ENCODE measurements around the gene STAB1.

Gene STAB1

DNA sequence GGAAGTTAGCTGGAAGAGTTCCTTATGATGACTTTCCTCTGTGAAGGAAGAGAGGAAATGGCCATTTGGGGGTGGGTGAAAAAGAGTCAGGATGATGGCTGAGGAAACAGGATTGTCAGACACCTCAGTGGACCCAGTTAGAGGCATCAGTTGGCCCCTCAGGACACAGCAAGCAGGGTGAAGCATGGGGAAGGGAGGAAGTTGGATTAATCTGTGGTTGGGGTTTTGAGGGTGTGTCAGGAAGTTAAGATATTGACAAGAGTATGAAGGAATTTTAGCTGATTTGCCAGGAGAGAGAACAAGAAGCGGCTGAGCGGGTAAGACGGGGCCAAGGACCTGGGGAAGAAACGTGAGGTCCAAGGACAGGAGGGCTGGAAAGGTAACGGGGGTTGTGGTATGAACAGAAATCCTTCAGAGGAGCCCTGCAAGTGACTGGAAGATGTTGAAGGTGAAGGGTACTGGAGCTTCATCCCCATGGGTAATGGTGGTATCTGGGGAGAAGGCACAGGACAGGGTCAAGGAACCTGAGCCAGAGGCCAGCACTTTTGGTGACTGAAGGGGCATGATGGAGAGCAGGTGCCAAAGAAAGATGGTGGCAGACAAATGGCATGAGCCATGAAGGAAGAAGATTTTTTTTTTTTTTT is 44.0 kb downstream of the STAB1 start:
- peak overlapping the region; percentile 97 for H3K4me3 ChIP-seq (replicated peaks; ENCODE audit: low read depth, low read length)
- DNase-seq (ENCODE audit: extremely low read depth, low read depth), result no peak
- TF ChIP-seq, protein P1, sequence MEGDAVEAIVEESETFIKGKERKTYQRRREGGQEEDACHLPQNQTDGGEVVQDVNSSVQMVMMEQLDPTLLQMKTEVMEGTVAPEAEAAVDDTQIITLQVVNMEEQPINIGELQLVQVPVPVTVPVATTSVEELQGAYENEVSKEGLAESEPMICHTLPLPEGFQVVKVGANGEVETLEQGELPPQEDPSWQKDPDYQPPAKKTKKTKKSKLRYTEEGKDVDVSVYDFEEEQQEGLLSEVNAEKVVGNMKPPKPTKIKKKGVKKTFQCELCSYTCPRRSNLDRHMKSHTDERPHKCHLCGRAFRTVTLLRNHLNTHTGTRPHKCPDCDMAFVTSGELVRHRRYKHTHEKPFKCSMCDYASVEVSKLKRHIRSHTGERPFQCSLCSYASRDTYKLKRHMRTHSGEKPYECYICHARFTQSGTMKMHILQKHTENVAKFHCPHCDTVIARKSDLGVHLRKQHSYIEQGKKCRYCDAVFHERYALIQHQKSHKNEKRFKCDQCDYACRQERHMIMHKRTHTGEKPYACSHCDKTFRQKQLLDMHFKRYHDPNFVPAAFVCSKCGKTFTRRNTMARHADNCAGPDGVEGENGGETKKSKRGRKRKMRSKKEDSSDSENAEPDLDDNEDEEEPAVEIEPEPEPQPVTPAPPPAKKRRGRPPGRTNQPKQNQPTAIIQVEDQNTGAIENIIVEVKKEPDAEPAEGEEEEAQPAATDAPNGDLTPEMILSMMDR (IDR thresholded peaks at IDR 0.05; ENCODE audit: low read depth, low read length, missing control alignments), result no peak

GRCh38 chr3:52541050-52541449 is 45.9 kb downstream of the STAB1 start:
- TF ChIP-seq, protein P1 (IDR thresholded peaks at IDR 0.05; ENCODE audit: low read depth, low read length, missing control alignments), result no peak
- H3K4me3 ChIP-seq (replicated peaks; ENCODE audit: low read depth, low read length), result no peak overlapping the region
- no peak for DNase-seq (ENCODE audit: extremely low read depth, low read depth)

GRCh38 chr3:52544937-52545336 is 49.8 kb downstream of the STAB1 start:
- no peak for DNase-seq (ENCODE audit: extremely low read depth, low read depth)
- TF ChIP-seq, protein P1 (IDR thresholded peaks at IDR 0.05; ENCODE audit: low read depth, low read length, missing control alignments), result no peak
- H3K4me3 ChIP-seq (replicated peaks; ENCODE audit: low read depth, low read length), result no peak overlapping the region

- no peak overlapping the region for H3K4me3 ChIP-seq (replicated peaks; ENCODE audit: low read depth, low read length)
- TF ChIP-seq, protein P1 (IDR thresholded peaks at IDR 0.05; ENCODE audit: low read depth, low read length, missing control alignments), result no peak
- no peak for DNase-seq (ENCODE audit: extremely low read depth, low read depth)
These were observed 51.2 kb downstream of the STAB1 start for GRCh38 chr3:52546111-52546901.

DNA sequence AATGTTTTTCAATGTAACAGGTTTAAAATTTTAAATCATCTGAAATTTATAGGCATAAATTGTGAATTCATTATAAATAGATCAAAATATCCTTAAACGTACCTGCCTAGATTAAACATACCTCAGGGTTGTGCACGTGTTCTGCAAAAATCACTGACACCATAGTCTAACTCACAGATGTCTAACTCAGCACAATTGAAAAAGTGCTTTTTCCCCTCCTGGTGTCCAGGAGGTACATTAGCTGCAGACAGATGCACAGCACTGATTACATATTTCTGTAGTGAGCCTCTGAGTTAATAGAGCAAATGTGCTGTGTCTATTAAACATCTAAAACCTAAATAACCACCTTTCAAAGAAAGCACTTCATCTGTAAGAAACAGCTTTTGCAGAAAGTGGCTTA is 52.0 kb downstream of the STAB1 start:
- TF ChIP-seq, protein P1 (IDR thresholded peaks at IDR 0.05; ENCODE audit: low read depth, low read length, missing control alignments), result no peak
- no peak for DNase-seq (ENCODE audit: extremely low read depth, low read depth)
- H3K4me3 ChIP-seq (replicated peaks; ENCODE audit: low read depth, low read length), result no peak overlapping the region

GRCh38 chr3:52551118-52551517 is 56.0 kb downstream of the STAB1 start:
- H3K4me3 ChIP-seq (replicated peaks; ENCODE audit: low read depth, low read length), result no peak overlapping the region
- TF ChIP-seq, protein P1 (IDR thresholded peaks at IDR 0.05; ENCODE audit: low read depth, low read length, missing control alignments), result no peak
- no peak for DNase-seq (ENCODE audit: extremely low read depth, low read depth)
